Activated naive CD8-positive, alpha-beta T cell treated with anti-CD3 and anti-CD28 coated beads, Interleukin-2, amount 50 U/mL, for 16 hours (primary cell): Measurements from ENCODE around the gene LINGO4.
A peak's percentile ranks its signal among the peaks of the same experiment; 100 is the strongest.
"Not testable (repeated sequence)": the region's sequence is repeated elsewhere in the genome, so short reads cannot be mapped to it uniquely, and the experiment has no call there.

Experiments used
- DNase-seq: peaks from one replicate; pipeline ENCODE4 v3.0.0-alpha.2; 2020; ENCODE audit warnings: low read depth, low spot score

Gene LINGO4

DNA sequence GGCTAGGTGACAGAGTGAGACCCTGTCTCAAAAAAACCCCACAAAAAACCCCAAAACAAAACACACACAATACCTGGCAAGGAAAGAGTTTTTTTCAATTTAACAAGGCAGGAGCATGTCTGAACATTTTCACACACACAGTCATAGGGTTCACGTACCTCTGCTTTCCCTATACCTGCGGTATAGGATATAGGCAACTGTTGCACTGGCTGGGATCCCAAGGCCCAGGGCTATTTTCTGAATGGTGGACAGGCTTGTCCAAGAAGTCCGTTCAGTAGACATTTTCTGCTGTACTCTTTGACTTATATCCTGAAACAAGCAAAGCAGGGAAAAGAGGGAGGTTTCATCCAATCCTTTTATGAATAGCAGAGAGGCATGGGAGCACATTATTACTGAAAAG lies 22.5 kb downstream of the LINGO4 start:
- no peak for DNase-seq

- DNase-seq, result not testable (repeated sequence)
These were observed 23.2 kb downstream of the LINGO4 start for GRCh38 chr1:151782026-151782425.

- not testable (repeated sequence) for DNase-seq
These were observed 24.5 kb downstream of the LINGO4 start for GRCh38 chr1:151780736-151781135.

DNA sequence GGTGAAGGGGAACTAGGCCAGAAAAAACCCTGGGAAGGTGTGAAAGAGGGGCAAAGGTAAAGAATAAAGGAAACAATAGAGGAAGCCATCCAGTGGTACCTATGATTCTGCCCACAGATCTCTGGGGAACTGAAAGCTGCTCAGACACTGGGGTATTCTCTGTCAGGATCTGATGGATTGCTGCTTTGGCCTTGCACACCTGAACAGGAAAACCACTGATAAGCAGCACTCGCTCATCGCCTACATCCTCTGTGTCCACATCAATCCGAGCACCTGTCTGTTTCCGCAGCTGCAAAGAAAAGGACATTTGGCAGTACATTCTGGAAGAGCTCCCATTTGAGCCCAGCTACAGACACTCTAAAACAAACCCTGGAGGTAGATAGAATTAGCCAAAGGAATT lies 25.4 kb downstream of the LINGO4 start:
- no peak for DNase-seq

DNA sequence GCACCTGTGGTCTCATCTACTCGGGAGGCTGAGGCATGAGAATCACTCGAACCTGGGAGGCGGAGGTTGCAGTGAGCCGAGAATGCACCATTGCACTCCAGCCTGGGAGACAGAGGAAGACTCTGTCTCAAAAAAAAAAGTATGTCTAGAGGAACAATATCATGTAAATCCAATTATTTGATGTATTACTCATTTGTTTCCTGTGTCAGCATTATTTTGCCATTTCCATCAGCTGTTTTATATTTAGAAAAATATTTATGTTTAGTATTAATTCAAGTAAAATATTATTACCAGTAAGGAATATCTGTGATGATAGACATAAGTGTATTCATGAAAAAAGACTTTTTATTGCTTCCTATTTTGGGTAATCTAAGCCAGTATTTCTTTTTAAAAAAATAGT lies 27.9 kb downstream of the LINGO4 start:
- DNase-seq, result no peak

DNA sequence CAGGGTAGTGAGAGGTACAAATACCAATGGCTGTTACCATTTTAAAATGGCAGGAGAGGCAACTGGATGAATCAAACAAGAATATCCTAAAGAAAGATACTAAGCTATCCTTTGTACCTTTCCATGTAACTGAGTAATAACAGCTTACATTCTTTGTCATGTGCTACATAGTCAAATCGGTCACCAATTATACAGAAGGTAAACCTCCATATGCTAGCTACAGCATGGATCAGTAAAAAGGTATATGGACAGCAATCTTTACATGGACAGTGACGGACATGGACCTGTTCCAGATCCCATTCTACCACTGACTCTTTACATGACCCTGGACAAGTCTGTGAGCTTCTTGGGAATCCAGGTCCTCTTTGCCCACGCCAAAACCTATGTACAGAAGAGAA lies 28.6 kb downstream of the LINGO4 start:
- DNase-seq, result no peak

DNA sequence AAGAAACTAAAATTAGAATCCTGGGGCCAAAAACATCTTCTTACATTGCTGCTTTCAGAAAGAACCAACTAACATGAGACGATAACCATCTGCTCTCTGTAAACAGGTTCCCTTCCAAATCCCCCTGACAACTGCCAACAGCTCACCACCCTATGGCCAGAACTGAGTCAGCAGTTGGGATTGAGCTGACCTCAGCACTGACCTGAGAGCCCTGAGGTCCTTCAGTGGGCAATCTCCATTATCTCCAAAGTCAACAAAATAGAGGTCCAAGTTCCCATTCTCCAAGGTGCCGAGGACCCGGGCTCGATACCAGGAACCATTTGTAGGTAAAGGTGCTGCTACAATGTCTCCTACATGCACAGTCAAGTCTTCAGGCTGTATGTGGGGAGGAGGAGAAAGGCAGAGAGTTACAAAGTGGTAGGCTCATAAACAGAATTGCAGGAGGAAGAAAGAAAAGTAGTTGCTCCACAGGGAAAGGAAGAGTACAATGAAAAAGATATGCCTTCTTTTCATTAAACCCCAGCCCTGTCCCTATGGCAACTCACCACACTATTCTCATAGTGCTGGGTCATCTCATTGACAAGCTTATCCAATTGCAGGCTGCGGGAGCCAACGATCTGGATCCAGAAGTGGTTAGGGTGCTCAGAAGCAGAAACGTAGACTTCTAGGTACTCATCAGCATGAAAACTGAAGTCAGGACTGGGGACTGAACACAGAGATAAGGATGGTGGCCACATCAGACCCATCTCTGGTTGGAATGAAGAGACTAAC lies 29.1 kb downstream of the LINGO4 start:
- DNase-seq, result no peak

- DNase-seq, result no peak
These were observed 30.8 kb downstream of the LINGO4 start for GRCh38 chr1:151774256-151774922.

DNA sequence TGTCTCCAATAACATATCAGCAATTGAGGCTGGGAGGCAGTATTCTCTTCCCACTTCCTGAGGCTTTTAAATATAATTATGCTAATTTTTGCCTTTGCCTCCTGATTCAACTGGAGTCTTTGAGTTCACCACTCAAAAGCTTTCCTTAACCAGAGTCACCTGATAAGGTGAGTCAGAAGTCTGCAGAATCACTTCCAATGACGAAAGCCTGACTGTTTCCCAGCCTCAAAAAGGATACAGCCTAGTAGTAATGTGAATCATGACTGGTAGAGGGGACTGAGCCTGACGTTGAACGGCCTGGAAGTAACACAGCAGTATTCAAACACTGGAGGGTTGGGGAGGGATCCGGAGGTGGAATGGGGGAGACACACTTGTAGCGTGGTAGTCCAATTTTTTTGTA lies 31.5 kb downstream of the LINGO4 start:
- DNase-seq, result no peak

GRCh38 chr1:151769270-151769669 lies 35.9 kb downstream of the LINGO4 start:
- DNase-seq, result not testable (repeated sequence)

GRCh38 chr1:151768351-151769066 lies 36.7 kb downstream of the LINGO4 start:
- not testable (repeated sequence) for DNase-seq

GRCh38 chr1:151763990-151764389 lies 41.2 kb downstream of the LINGO4 start:
- no peak for DNase-seq

DNA sequence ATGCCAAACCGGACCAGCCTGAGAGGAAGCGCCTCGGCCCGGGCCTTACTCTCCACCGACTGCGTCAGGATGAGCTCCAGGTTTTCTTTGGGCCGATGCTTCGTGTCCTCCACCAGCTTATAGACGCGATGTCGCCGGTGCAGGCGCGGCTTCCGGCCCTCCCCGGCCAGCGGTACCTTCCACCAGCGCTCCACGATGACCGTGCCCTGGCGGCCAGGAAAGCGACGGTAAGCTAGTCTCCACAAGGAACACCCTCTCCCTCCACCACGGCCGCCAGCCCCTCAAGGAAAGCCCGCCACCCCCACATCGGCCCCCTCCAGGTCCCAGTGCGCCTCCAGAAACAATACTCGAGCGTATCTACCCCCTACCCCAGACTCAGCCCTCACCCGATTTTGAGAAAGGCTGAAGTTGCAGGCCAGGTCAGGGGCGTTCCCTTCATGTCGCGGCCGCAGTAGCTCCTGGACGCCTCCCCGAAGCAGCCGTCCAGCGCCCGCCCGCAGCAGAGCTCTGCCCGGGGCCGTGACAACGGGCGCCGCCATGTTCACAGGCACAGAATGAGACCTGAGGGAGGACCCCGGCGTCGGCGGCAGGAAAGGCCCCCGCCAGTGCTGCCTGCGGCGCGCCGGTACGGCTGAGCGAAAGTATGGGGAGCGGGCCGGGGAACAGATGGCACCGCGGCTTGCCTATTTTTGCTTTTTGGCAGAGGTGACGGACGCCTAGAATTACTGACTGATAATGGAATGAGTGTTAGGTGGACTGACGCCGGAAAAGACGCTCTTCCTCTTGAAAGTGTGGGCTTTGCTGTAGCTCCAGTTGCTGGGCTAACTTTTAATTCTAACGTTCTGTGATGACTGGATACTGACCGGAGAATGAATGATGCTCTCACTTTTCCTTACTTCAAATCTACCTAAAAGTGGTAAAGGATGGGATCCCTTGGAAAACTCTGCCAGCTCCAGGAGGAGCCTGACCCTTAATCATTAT lies 42.0 kb downstream of the LINGO4 start, which contains the start of gene MRPL9:
Gene MRPL9, minus strand, starts transcription at position 556 of the 981 bp plus-strand sequence. Its CDS starts 17 bp downstream, at position 539.
- peak; percentile 64 for DNase-seq

DNA sequence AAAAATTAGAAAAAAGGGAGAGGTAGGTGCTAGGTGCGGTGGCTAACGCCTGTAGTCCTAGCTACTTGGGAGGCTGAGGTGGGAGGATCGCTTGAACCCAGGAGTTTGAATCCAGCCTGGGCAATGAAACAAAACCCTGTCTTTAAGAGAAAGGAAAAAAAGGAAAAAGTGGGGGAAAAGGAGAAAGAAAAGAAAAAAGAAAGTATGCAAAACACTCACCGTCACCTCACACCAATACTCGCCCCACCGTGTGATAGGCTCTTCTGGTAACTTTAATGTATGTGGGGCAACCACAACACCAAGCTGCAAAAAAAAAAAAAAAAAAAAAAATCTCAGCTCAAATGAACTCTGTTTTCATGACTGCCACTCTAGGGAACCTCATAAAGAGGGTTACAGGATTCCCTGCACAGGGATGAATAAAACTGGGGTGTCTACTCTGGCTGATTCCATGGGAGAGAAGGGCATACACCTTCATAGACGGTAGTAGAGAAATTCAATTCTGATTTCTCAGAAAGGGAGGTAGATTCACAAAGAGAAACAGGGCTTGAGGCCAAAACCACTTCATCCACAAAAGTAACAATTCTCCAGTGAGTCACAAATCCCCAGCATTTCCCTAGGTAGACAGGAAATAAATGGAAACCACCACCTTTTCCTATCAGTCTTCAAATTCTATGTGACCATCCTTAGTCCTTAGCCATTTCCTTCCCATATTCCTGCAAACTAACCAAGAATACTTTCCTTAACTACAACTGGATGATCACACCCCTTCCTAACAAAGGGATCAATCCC lies 44.4 kb downstream of the LINGO4 start:
- DNase-seq, result no peak

- no peak for DNase-seq
These were observed 46.0 kb downstream of the LINGO4 start for GRCh38 chr1:151759241-151759640.

- no peak for DNase-seq
These were observed 48.9 kb downstream of the LINGO4 start for GRCh38 chr1:151756291-151756690.
